GM12878 (cell line): ENCODE results near the gene PCGF6. TPM values are rescaled to one million over a fixed set of nuclear protein-coding genes. Genes with fewer than 3 reads are reported as not detected.

Experiments
- ASH2L ChIP-seq: fragments of 300-600, 200-600 bp; sonication (generic); IDR thresholded peaks from 2 replicates; pipeline ENCODE4 v1.6.1; 2017; ENCODE audit warnings: low read depth, mild to moderate bottlenecking, borderline replicate concordance
- CBX5 ChIP-seq: sonication (generic); IDR thresholded peaks from 2 replicates; pipeline ENCODE4 v1.6.1; 2016; ENCODE audit warnings: low read depth, moderate library complexity, mild to moderate bottlenecking, inconsistent platforms
- CEBPB ChIP-seq, 2 experiments: fragments of 150-350 bp in 1 of 2; IDR thresholded peaks; 2 replicates each; pipeline ENCODE4 v1.6.1; 2012 to 2014; ENCODE audit warnings: low read depth in 2 of 2, low read length in 2 of 2, borderline replicate concordance in 1 of 2, inconsistent platforms in 1 of 2
- CHD1 ChIP-seq: IDR thresholded peaks from 2 replicates; pipeline ENCODE4 v1.6.1; 2012; ENCODE audit warnings: low read depth, low read length, improper control_type of control experiment
- CHD2 ChIP-seq: IDR thresholded peaks from 2 replicates; pipeline ENCODE4 v1.6.1; 2011; ENCODE audit warnings: low read depth, low read length, improper control_type of control experiment, borderline replicate concordance
- EZH2 ChIP-seq: IDR thresholded peaks from 2 replicates; pipeline ENCODE4 v1.6.1; 2012; ENCODE audit warnings: low read depth, mild to moderate bottlenecking, control low read depth, inconsistent platforms, low read length, borderline replicate concordance; ENCODE audit not compliant: control insufficient read depth
- JUNB ChIP-seq: IDR thresholded peaks from 2 replicates; pipeline ENCODE4 v1.6.1; 2016; ENCODE audit warnings: antibody characterized with exemption, mild to moderate bottlenecking
- MXI1 ChIP-seq: fragments of 150-350 bp; IDR thresholded peaks from 2 replicates; pipeline ENCODE4 v1.6.1; 2011; ENCODE audit warnings: low read depth, mild to moderate bottlenecking, inconsistent platforms, low read length, improper control_type of control experiment
- NFXL1 ChIP-seq: fragments of 450-650 bp; IDR thresholded peaks from 2 replicates; pipeline ENCODE4 v1.6.1; 2017; ENCODE audit warnings: antibody characterized with exemption, mild to moderate bottlenecking, borderline replicate concordance
- NR2C2 ChIP-seq: IDR thresholded peaks from 2 replicates; pipeline ENCODE4 v1.6.1; 2011; ENCODE audit warnings: borderline replicate concordance, low read depth; ENCODE audit not compliant: control insufficient read depth, insufficient read length
- PAX5 ChIP-seq: IDR thresholded peaks from 2 replicates; pipeline ENCODE4 v1.6.1; 2011; ENCODE audit warnings: low read depth, low read length, borderline replicate concordance
- RCOR1 ChIP-seq: conservative IDR thresholded peaks from 2 replicates; pipeline ENCODE4 v1.6.1; 2012; ENCODE audit warnings: low read depth, low read length, improper control_type of control experiment
- SMAD5 ChIP-seq: IDR thresholded peaks from 2 replicates; pipeline ENCODE4 v1.6.1; 2016; ENCODE audit warnings: antibody characterized with exemption, low read depth
- SMC3 ChIP-seq: IDR thresholded peaks from 2 replicates; pipeline ENCODE4 v1.6.1; 2011; ENCODE audit warnings: low read length, improper control_type of control experiment, borderline replicate concordance
- SREBF2 ChIP-seq: IDR thresholded peaks from 2 replicates; pipeline ENCODE4 v1.6.1; 2012; ENCODE audit warnings: mild to moderate bottlenecking, low read length
- STAT3 ChIP-seq: IDR thresholded peaks from 2 replicates; pipeline ENCODE4 v1.6.1; 2011; ENCODE audit warnings: low read depth, low read length, improper control_type of control experiment
- TBL1XR1 ChIP-seq: IDR thresholded peaks from 2 replicates; pipeline ENCODE4 v1.6.1; 2012; ENCODE audit warnings: low read depth, low read length, improper control_type of control experiment
- TCF7 ChIP-seq: IDR thresholded peaks from 2 replicates; pipeline ENCODE4 v1.6.1; 2014; ENCODE audit warnings: antibody characterized with exemption, borderline replicate concordance
- WRNIP1 ChIP-seq: IDR thresholded peaks from 2 replicates; pipeline ENCODE4 v1.6.1; 2011; ENCODE audit warnings: low read depth, low read length, improper control_type of control experiment, borderline replicate concordance
- polyA plus RNA-seq, 11 experiments: library from polyadenylated mRNA; depleted of rRNA in 4 of 11; unstranded in 6 of 11; stranded (reverse) in 5 of 11; fragments of >200 nt; fragmentation: Nextera tagmentation in 4 of 11; fragmentation: Illumina TruSeq in 1 of 11; extraction: Ambion mirVana in 4 of 11; extraction: Trizol in 1 of 11; gene quantifications; 1 replicate in 1 of 11; 2 replicates in 10 of 11; pipeline versions ENCODE4 v1.2.1 to v1.2.3, GENCODE V29; 2011 to 2016; ENCODE audit warnings: inconsistent platforms in 2 of 11, missing spikeins in 2 of 11, low read depth in 1 of 11
- total RNA-seq, 4 experiments: library from RNA; depleted of rRNA in 3 of 4; stranded (reverse); fragments of >200 nt in 3 of 4; fragmentation: Illumina TruSeq in 1 of 4; extraction: Trizol in 1 of 4; gene quantifications; 2 replicates each; pipeline versions ENCODE4 v1.2.1 to v1.2.3, GENCODE V29; 2013 to 2021
- TF ChIP-seq, protein P1 (sequence below): fragments of 450-650 bp; IDR thresholded peaks from 2 replicates; pipeline ENCODE4 v1.6.1; 2016; ENCODE audit warnings: mild to moderate bottlenecking
- TF ChIP-seq, protein P2 (sequence below): fragments of 150-350 bp; IDR thresholded peaks from 2 replicates; pipeline ENCODE4 v1.6.1; 2014; ENCODE audit warnings: mild to moderate bottlenecking, low read depth, low read length
- TF ChIP-seq, protein P3 (sequence below): IDR thresholded peaks from 2 replicates; pipeline ENCODE4 v1.6.1; 2011; ENCODE audit warnings: borderline replicate concordance, low read depth, mild to moderate bottlenecking, moderate library complexity, mixed read lengths, low read length; ENCODE audit not compliant: insufficient read depth; ENCODE audit errors: extremely low read length
- TF ChIP-seq, protein P4 (sequence below): fragments of 450-650 bp; IDR thresholded peaks from 2 replicates; pipeline ENCODE4 v1.6.1; 2016; ENCODE audit warnings: mild to moderate bottlenecking, moderate library complexity, borderline replicate concordance

Gene PCGF6
- total and polyA plus RNA-seq, 10 of the 15 experiments (the other 5 are each of a cell fraction or from before 2014, with no cell fraction given) = 6.5 to 19.1 (median 12.7) TPM

DNA sequence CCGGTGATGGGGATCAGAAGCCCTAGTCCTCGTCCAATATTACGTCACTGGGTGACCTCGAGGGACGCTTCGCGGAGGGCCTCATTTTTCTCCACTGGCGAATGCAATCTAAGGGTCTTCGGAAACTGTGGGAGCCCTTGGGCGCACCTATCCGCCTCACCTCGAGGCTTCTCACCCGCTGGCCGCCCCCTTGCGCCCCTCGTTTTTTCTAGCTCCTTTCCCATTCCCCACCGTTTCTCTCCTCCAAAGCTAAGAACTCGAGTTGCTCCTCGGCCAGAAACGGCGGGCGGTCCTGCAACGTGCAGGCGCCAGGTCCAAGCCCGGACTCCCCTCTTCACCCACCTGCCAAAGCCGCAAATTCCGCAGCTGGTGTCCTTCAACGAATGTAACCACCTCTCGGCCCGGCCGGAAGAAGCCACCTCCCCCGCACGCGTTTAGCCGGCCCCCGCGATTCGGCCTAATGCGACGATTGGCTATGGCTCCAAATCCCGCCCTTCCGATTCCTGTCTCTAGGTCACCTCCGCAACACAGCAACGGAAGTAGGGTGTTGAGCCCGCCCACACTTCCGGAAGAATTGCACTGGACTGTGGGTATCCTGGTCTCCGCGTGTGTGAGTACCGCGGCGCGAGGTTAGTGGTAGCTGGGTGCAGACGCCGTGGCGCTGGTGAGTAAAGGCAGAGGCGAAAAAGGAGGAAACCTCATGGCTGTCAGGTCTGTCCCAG, 45.3 kb upstream of the PCGF6 start, which contains the start of the genes ATP5MK and PDCD11 (continued):
- TF ChIP-seq NFXL1 (no peak), MXI1 (peak; percentile 98), WRNIP1 (0 out of 2 replicates have a peak, but pooled peaks have one; percentile 92), TBL1XR1 (0 out of 2 replicates have a peak, but pooled peaks have one; percentile 19), TCF7 (no peak), CBX5 (no peak), SMC3 (no peak), CHD1 (no peak), NR2C2 (no peak), ASH2L (0 out of 2 replicates have a peak, but pooled peaks have one; percentile 29), EZH2 (no peak), SREBF2 (peak; percentile 65; the same call in 1 of the 2 replicates), JUNB (no peak), PAX5 (peak; percentile 6; the same call in 1 of the 2 replicates), CHD2 (peak; percentile 87; the same call in 1 of the 2 replicates), RCOR1 (no peak), CEBPB (IDR thresholded peaks at IDR 0.05; ENCODE audit: borderline replicate concordance in 1 of 2, low read depth in 2 of 2, low read length in 2 of 2) (no peak), STAT3 (no peak; the same call in 1 of the 2 replicates), SMAD5 (peak; percentile 93)
- TF ChIP-seq, protein P1, sequence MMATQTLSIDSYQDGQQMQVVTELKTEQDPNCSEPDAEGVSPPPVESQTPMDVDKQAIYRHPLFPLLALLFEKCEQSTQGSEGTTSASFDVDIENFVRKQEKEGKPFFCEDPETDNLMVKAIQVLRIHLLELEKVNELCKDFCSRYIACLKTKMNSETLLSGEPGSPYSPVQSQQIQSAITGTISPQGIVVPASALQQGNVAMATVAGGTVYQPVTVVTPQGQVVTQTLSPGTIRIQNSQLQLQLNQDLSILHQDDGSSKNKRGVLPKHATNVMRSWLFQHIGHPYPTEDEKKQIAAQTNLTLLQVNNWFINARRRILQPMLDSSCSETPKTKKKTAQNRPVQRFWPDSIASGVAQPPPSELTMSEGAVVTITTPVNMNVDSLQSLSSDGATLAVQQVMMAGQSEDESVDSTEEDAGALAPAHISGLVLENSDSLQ = peak; percentile 86
- TF ChIP-seq, protein P2, sequence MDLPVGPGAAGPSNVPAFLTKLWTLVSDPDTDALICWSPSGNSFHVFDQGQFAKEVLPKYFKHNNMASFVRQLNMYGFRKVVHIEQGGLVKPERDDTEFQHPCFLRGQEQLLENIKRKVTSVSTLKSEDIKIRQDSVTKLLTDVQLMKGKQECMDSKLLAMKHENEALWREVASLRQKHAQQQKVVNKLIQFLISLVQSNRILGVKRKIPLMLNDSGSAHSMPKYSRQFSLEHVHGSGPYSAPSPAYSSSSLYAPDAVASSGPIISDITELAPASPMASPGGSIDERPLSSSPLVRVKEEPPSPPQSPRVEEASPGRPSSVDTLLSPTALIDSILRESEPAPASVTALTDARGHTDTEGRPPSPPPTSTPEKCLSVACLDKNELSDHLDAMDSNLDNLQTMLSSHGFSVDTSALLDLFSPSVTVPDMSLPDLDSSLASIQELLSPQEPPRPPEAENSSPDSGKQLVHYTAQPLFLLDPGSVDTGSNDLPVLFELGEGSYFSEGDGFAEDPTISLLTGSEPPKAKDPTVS = no peak
- TF ChIP-seq, protein P3, sequence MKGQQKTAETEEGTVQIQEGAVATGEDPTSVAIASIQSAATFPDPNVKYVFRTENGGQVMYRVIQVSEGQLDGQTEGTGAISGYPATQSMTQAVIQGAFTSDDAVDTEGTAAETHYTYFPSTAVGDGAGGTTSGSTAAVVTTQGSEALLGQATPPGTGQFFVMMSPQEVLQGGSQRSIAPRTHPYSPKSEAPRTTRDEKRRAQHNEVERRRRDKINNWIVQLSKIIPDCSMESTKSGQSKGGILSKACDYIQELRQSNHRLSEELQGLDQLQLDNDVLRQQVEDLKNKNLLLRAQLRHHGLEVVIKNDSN = no peak
- TF ChIP-seq, protein P4, sequence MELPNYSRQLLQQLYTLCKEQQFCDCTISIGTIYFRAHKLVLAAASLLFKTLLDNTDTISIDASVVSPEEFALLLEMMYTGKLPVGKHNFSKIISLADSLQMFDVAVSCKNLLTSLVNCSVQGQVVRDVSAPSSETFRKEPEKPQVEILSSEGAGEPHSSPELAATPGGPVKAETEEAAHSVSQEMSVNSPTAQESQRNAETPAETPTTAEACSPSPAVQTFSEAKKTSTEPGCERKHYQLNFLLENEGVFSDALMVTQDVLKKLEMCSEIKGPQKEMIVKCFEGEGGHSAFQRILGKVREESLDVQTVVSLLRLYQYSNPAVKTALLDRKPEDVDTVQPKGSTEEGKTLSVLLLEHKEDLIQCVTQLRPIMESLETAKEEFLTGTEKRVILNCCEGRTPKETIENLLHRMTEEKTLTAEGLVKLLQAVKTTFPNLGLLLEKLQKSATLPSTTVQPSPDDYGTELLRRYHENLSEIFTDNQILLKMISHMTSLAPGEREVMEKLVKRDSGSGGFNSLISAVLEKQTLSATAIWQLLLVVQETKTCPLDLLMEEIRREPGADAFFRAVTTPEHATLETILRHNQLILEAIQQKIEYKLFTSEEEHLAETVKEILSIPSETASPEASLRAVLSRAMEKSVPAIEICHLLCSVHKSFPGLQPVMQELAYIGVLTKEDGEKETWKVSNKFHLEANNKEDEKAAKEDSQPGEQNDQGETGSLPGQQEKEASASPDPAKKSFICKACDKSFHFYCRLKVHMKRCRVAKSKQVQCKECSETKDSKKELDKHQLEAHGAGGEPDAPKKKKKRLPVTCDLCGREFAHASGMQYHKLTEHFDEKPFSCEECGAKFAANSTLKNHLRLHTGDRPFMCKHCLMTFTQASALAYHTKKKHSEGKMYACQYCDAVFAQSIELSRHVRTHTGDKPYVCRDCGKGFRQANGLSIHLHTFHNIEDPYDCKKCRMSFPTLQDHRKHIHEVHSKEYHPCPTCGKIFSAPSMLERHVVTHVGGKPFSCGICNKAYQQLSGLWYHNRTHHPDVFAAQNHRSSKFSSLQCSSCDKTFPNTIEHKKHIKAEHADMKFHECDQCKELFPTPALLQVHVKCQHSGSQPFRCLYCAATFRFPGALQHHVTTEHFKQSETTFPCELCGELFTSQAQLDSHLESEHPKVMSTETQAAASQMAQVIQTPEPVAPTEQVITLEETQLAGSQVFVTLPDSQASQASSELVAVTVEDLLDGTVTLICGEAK = peak; percentile 98
